Left ventricle myocardium superior (tissue), 1 donor: ENCODE data around the gene LRATD1. TPM values are rescaled to one million over a fixed set of nuclear protein-coding genes. Genes with fewer than 3 reads are reported as not detected.
"Not testable (repeated sequence)": the region's sequence is repeated elsewhere in the genome, so short reads cannot be mapped to it uniquely, and the experiment has no call there.

Experiments
- ATAC-seq: fragments of 200-7000 bp; cut with Tn5 transposase; one replicate; pipeline ENCODE4 v1.9.1; 2020; ENCODE audit warnings: mild to moderate bottlenecking, moderate library complexity
- DNase-seq: peaks from one replicate; pipeline ENCODE4 v3.0.0-alpha.2; 2020
- intact Hi-C: fragments of 100-400 bp; cut with micrococcal nuclease; formaldehyde crosslinking; loops from one replicate; pipeline ENCODE4 v1.11.0; 2022
- long read RNA-seq: library from polyadenylated mRNA; unstranded; transcript quantifications from one replicate; pipeline ENCODE4 v2.0.0, GENCODE V29; 2021
- total RNA-seq: library from RNA; stranded (reverse); fragmentation: NEBNext Ultra II Directional; extraction: Animal tissue kit (Norgen Biotek cat#: 25700); gene quantifications from one replicate; pipeline ENCODE4 v1.2.1, GENCODE V29; 2021
- donor health status: DM: no; HTN: yes; CAD: no; lungs with severe emphysema.

Gene LRATD1
- total RNA-seq, result 1.7 TPM
- long read RNA-seq, partial matches to known transcripts, result 1 of 1 reads
- long read RNA-seq, other reads (novel, unspliced or antisense), result 0 of 1 reads

DNA sequence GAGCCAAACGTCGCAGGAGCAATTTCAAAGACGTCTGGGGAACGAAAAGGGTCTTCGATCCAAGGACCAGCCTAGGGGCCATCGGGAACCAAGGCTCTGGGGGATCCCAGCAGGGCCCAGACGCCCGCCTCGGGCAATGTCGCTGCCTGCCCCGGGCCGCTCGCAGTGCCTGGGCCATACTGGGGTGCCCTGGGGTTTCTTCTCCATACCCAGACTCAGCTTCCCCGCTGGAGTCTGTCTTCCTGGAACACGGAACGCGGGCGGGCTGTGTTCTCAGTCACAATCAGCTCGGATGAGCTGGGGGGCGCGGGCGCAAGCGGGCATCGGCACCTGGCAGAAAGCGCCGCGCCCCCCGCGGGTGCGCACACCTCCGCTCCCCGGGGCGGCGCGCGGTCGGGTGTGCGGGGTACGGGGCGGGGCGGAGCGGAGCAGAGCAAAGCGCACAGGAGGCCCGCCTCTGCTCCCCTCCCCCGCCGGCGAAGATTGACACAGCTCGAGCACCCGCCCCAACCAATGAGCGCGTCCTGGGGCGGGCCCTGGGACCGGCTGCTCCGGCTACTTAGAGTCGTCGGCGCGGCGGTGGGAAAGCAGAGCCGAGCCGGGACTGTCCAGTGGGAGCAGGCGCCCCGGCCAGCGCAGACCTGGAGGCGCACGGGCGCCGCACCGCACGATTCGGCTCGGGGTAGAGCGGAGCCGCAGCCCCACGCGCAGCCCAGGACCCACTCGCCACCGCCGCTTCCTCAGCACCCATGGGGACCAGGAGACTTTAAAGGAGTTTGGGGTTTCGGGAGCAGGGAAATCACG, at the start of gene LRATD1:
Gene LRATD1 (plus strand): TSS at position 585 of the 804 bp plus-strand sequence. CDS start 1,263 bp downstream, outside the sequence.
- ATAC-seq, result peak; percentile 86
- intact Hi-C loops, result no loop called here
- peak; percentile 87 for DNase-seq

- DNase-seq, result no peak
- intact Hi-C loops, result no loop called here
- peak; percentile 24 for ATAC-seq
Observed at GRCh38 chr2:14583059-14583458, 49.5 kb upstream of the LRATD1 start.

- no peak for DNase-seq
- intact Hi-C loops, result no loop called here
- ATAC-seq, result no peak
Observed at GRCh38 chr2:14583802-14584201, 48.7 kb upstream of the LRATD1 start.

- intact Hi-C loops, result no loop called here
- no peak for ATAC-seq
- DNase-seq, result no peak
Observed at GRCh38 chr2:14587119-14587518, 45.4 kb upstream of the LRATD1 start.

DNA sequence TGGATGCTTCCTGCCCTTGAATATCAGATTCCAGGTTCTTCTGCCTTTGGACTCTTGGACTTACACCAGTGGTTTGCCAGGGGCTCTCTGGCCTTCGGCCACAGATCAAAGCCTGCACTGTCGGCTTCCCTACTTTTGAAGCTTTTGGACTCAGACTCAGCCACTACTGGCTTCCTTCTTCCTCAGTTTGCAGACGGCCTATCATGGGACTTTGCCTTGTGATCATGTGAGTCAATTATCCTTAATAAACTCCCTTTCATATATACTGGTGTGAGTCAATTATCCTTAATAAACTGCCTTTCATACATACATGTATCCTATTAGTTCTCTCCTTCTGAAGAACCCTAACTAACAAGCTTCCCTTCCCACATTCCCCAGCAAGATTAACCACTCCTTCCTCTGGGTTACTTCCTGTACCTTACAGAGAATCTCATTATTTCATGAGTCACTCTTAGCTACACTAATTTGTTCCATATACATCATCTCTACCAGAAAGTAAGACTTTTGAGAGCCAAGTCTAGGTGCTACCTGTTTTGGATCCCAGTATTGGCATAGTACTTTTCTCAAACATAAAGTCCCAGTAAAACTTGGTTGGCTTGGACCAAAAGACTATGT, 31.3 kb upstream of the LRATD1 start:
- ATAC-seq (no peak), DNase-seq (no peak)
- intact Hi-C loops, result no loop called here

- DNase-seq, result no peak
- intact Hi-C loops, result no loop called here
- ATAC-seq, result no peak
Observed at GRCh38 chr2:14602309-14602708, 30.2 kb upstream of the LRATD1 start.

GRCh38 chr2:14603676-14604075, 28.8 kb upstream of the LRATD1 start:
- ATAC-seq, result no peak

DNA sequence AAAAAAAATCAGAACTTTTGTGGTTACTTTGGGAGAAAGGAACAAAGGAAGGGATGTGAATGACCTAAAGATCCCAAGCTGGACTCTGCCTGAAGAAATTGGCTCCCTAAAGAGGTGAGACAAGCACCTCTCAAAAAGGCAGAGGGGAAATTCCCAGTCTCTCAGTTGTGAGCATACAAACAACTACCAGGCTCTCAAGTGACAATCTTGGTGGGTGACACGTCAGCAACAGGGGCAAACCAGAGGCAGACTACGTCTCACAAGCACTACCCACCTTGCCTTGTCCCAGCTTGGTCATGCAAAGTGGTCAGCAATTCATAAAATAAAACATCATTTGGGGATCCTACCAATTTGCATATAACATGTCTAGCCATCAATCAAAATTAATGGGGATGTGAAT, 24.3 kb upstream of the LRATD1 start:
- ATAC-seq, result no peak
- intact Hi-C loops, result no loop called here

More at GRCh38 chr2:14603676-14604075, 28.8 kb upstream of the LRATD1 start:
- DNase-seq, result no peak
- intact Hi-C loops, result no loop called here

DNA sequence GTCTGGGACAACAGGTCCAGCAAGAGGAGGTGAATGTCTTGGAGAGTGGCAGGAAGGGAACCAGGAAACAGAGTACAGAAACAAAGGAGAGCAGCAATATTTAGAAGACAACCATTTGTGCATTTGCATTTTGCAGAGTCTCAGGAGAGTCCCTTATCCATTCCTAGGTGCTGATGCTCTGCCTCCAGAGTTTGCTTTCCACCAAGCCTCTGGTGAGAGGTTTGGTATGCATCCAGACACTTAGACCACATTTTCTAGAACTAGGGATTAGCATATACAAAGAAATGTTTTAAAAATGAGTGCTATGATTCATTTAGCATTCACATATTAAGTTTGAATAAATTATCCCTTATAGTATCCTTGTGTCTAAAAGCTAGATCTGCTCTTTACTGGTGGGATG, 18.5 kb upstream of the LRATD1 start:
- intact Hi-C loops, result no loop called here
- no peak for DNase-seq
- no peak for ATAC-seq

More for the DNA sequence above, 24.3 kb upstream of the LRATD1 start:
- DNase-seq, result no peak

GRCh38 chr2:14615121-14615520, 17.4 kb upstream of the LRATD1 start:
- ATAC-seq, result no peak
- no peak for DNase-seq
- intact Hi-C loops, result no loop called here

DNA sequence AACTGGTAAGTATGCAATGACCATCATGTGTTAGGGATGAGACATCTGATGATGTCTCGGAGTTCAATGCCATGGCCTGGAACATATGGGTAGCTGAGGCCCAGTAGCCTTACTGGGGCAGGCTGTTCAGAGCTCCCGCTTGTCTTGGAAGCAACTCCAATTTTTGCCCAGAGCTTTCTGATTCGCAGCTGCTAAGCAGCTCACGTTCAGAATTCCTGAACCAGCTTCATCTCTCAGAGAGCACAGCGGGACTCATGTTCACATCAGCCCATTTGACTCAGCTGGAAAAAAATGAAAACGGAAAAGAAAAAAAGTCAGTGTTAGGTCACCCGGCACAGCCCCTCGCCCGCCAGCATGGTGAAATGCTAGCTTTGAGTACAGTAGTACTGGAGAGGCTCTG, 16.8 kb upstream of the LRATD1 start:
- ATAC-seq, result no peak
- no peak for DNase-seq
- intact Hi-C loops, result no loop called here

- ATAC-seq, result no peak
- DNase-seq, result no peak
- intact Hi-C loops, result no loop called here
Observed at GRCh38 chr2:14616342-14616741, 16.2 kb upstream of the LRATD1 start.

- no peak for ATAC-seq
- intact Hi-C loops, result no loop called here
Observed at GRCh38 chr2:14616950-14617349, 15.6 kb upstream of the LRATD1 start.

GRCh38 chr2:14619441-14619840, 13.1 kb upstream of the LRATD1 start:
- intact Hi-C loops, result no loop called here
- ATAC-seq (no peak), DNase-seq (no peak)

More at GRCh38 chr2:14616950-14617349, 15.6 kb upstream of the LRATD1 start:
- DNase-seq, result no peak

DNA sequence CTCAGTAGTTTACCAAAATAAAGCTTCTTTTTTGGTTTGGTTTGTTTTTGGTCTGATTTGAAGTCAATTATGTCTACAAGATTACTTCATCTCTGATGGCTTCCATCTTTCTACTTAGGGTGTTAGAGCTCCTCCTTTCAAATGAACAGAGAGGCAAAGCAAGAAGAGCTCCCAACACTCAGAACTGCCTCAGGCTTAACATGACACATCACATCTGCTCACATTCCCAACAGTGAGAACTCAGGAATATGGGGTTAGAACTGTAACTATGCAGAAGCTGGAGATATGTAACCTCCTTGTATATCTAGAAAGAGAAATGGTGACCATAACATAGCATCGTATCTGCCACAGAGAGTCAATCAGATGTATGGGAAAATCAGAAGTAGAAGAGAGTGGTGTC, 11.4 kb upstream of the LRATD1 start:
- ATAC-seq, result no peak
- intact Hi-C loops, result no loop called here
- DNase-seq, result no peak

- intact Hi-C loops, result no loop called here
- ATAC-seq (no peak), DNase-seq (no peak)
Observed at GRCh38 chr2:14621906-14622549, 10.5 kb upstream of the LRATD1 start.

DNA sequence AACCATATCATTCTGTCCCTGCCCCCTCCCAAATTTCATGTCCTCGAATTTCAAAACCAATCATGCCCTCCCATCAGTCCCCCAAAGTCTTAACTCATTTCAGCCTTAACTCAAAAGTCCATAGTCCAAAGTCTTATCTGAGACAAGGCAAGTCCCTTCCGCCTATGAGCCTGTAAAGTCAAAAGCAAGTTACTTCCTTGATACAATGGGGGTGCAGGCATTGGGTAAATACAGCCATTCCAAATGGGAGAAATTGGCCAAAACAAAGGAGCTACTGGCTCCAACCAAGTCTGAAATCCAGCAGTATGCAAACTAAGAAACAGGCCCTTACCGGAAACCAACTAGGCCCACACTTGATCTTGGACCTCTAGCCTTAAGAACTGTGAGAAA, 10.0 kb upstream of the LRATD1 start:
- ATAC-seq, DNase-seq, intact Hi-C loops: not testable (repeated sequence)

DNA sequence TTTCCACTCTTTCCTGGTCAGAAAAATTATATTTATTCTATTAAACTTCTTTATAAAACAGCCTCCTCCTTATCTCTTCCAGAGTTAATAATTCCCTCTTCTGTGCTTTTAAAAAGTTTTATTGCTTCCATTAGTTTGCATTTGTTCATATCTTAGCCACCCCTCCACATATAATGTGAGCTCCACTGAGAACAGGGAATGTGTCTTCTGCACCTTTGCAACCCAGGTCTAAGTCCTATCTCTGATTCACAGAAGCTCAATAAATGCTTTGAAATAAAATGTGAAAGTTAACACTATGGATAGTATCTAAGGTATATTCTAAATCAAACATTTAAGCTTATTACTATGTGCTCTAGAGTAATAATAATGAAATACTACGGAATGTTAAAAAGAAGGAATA, 9.3 kb upstream of the LRATD1 start:
- intact Hi-C loops, result no loop called here
- DNase-seq, result no peak
- no peak for ATAC-seq

DNA sequence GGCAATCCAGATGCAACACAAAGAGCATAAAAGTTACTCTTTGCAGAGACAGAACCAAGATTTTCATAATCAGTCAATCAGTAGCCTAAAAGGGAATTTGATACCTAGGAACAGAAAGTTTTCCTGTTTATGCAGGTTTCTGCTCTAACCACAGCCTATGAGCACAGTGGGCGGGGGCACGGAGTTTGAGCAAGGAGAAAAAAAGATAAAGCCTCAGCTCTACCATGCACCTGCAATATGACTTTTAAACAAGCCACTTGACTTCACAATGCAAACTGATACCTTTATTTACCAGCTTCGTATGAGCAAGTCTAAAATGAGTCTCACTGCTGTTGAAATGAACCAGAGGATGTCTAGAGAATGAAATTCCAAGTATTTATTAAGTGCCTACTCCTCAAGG, 5.6 kb upstream of the LRATD1 start:
- ATAC-seq (no peak), DNase-seq (no peak)
- intact Hi-C loops, result no loop called here

GRCh38 chr2:14628901-14629300, 3.6 kb upstream of the LRATD1 start:
- no peak for DNase-seq

More at GRCh38 chr2:14628901-14629300, 3.6 kb upstream of the LRATD1 start:
- ATAC-seq, result no peak
- intact Hi-C loops, result no loop called here
